GM18909 (cell line): ENCODE results near the gene SCYL1.

Experiments used
- ATAC-seq: cut with Tn5 transposase; IDR thresholded peaks from one replicate; pipeline ENCODE4 v1.9.1; 2021; ENCODE audit warnings: mild to moderate bottlenecking; ENCODE audit not compliant: unreplicated experiment, poor library complexity

The SCYL1 gene

GRCh38 chr11:65578667-65579066 is 53.8 kb downstream of the SCYL1 start:
- ATAC-seq = no peak

GRCh38 chr11:65579291-65579690 is 54.4 kb downstream of the SCYL1 start:
- ATAC-seq = no peak

- ATAC-seq = no peak
Observed at GRCh38 chr11:65580031-65580692, 55.3 kb downstream of the SCYL1 start.

GRCh38 chr11:65580756-65581155 is 55.9 kb downstream of the SCYL1 start:
- no peak for ATAC-seq

- ATAC-seq = no peak
Observed at GRCh38 chr11:65581928-65582327, 57.0 kb downstream of the SCYL1 start.

- no peak for ATAC-seq
Observed at GRCh38 chr11:65583589-65583988, 58.7 kb downstream of the SCYL1 start.

GRCh38 chr11:65584106-65584505 is 59.2 kb downstream of the SCYL1 start:
- no peak for ATAC-seq

GRCh38 chr11:65584723-65585171 is 59.9 kb downstream of the SCYL1 start:
- no peak for ATAC-seq

GRCh38 chr11:65585396-65586246 is 60.7 kb downstream of the SCYL1 start:
- no peak for ATAC-seq

GRCh38 chr11:65586247-65586630 is 61.4 kb downstream of the SCYL1 start:
- ATAC-seq = no peak

- ATAC-seq = no peak
Observed at GRCh38 chr11:65586676-65587075, 61.8 kb downstream of the SCYL1 start.
